ENCODE measurements around the gene CD320. TPM values are rescaled to one million over a fixed set of nuclear protein-coding genes. Genes with fewer than 3 reads are reported as not detected.
A peak's percentile ranks its signal among the peaks of the same experiment; 100 is the strongest.
"Not testable (repeated sequence)": the region's sequence is repeated elsewhere in the genome, so short reads cannot be mapped to it uniquely, and the experiment has no call there.

CD320 gene
- total and polyA plus RNA-seq, 11 donors = 17.7 to 74.8 (median 35.8) TPM

GRCh38 chr19:8352134-8352827, 44.1 kb upstream of the CD320 start:
- H3K4me3 ChIP-seq = peak overlapping the region in 6 of 12 donors; percentile 14 to 43 (median 24)
- intact Hi-C loops (cut with DNase I) = loop anchor here in 8 of 10 donors (5.0 to 10.0 kb wide), 7 partner anchors 45 to 233 kb away; partner anchors contain the start of genes MYO1F (in 4 of the 8) and MARCHF2 (in 1 of the 8)
- H3K27ac ChIP-seq = peak overlapping the region in 3 of 12 donors; percentile 5 to 50 (median 30)
- no peaks in the 10 kb centered on the region for H3K36me3 ChIP-seq
- 37 to 57% (median 50%) methylated on average over 10 of the region's 10 CpGs for WGBS, 4 donors
- no peaks in the 10 kb centered on the region for H3K27me3 ChIP-seq
- TF ChIP-seq POLR2A (IDR thresholded peaks at IDR 0.05) (no peak), CTCF (IDR thresholded peaks at IDR 0.05) (no peak)
- no peak for DNase-seq
- ATAC-seq = peak in 1 of 4 donors; percentile 20
- peaks cover 0 to 46% (median 10%) of the 10 kb centered on the region in 12 donors for H3K4me1 ChIP-seq
- peaks cover 0 to 8% (median 2%) of the 10 kb centered on the region in 12 donors for H3K9me3 ChIP-seq

GRCh38 chr19:8349629-8350372, 41.6 kb upstream of the CD320 start:
- Histone ChIP-seq H3K27ac (peak overlapping the region in 5 of 12 donors; percentile 15 to 35 (median 30)), H3K4me1 (peaks cover 0 to 37% (median 10%) of the 10 kb centered on the region in 12 donors)
- not testable (repeated sequence) for ATAC-seq, DNase-seq, H3K4me3 ChIP-seq, H3K27me3 ChIP-seq, H3K36me3 ChIP-seq, H3K9me3 ChIP-seq
- intact Hi-C loops (cut with DNase I) = loop anchor here in 8 of 10 donors (5.0 to 10.0 kb wide), 7 partner anchors 48 to 235 kb away; partner anchors contain the start of genes MYO1F (in 4 of the 8) and MARCHF2 (in 1 of the 8)
- WGBS, 4 donors = 60 to 68% (median 63%) methylated on average over 8 of the region's 8 CpGs

- TF ChIP-seq POLR2A (IDR thresholded peaks at IDR 0.05) (no peak), CTCF (IDR thresholded peaks at IDR 0.05) (peak in 1 of 12 donors; percentile 7)
- H3K4me3 ChIP-seq = peak overlapping the region in 11 of 12 donors; percentile 6 to 89 (median 70)
- H3K36me3 ChIP-seq = no peaks in the 10 kb centered on the region
- DNase-seq (no peak), ATAC-seq (no peak)
- H3K4me1 ChIP-seq = peaks cover 0 to 39% (median 19%) of the 10 kb centered on the region in 12 donors
- intact Hi-C loops (cut with DNase I) = no loop called here
- peak overlapping the region in 10 of 12 donors; percentile 44 to 99 (median 95) for H3K27ac ChIP-seq
- peaks cover 0 to 23% (median 0%) of the 10 kb centered on the region in 9 donors for H3K27me3 ChIP-seq
- H3K9me3 ChIP-seq = no peaks in the 10 kb centered on the region
- 34 to 41% (median 39%) methylated on average over 11 of the region's 11 CpGs for WGBS, 4 donors
These were observed 35.3 kb upstream of the CD320 start for GRCh38 chr19:8343483-8343844.

- Histone ChIP-seq H3K4me1 (peaks cover 0 to 43% (median 23%) of the 10 kb centered on the region in 12 donors), H3K4me3 (peak within 1 kb of the TSS; percentile 55 to 89 (median 70)), H3K36me3 (no peaks in the 10 kb centered on the region), H3K27ac (peak within 1 kb of the TSS; percentile 86 to 100 (median 96)), H3K27me3 (peaks cover 0 to 23% (median 0%) of the 10 kb centered on the region in 9 donors), H3K9me3 (no peaks in the 10 kb centered on the region)
- DNase-seq = peak; percentile 97 to 99 (median 99)
- intact Hi-C loops (cut with DNase I) = no loop called here
- TF ChIP-seq CTCF (IDR thresholded peaks at IDR 0.05) = peak in 1 of 12 donors; percentile 10
- peak in 1 of 2 donors; percentile 95 for TF ChIP-seq POLR2A (IDR thresholded peaks at IDR 0.05)
- ATAC-seq = peak; percentile 93 to 97 (median 95)
- WGBS, 4 donors = 4 to 8% (median 5%) methylated on average over 42 to 65 of the region's 65 CpGs
These were observed 34.7 kb upstream of the CD320 start, which contains the start of gene KANK3 for GRCh38 chr19:8342684-8343482. Gene KANK3 (minus strand): TSS chr19:8343262. CDS start chr19:8337828, 5,434 bp downstream.
